Retina (tissue), 1 donor: ENCODE data around the gene BTG2.

Source experiments
- DNase-seq: peaks from one replicate; pipeline ENCODE4 v3.0.0-alpha.2; 2016

Gene BTG2

DNA sequence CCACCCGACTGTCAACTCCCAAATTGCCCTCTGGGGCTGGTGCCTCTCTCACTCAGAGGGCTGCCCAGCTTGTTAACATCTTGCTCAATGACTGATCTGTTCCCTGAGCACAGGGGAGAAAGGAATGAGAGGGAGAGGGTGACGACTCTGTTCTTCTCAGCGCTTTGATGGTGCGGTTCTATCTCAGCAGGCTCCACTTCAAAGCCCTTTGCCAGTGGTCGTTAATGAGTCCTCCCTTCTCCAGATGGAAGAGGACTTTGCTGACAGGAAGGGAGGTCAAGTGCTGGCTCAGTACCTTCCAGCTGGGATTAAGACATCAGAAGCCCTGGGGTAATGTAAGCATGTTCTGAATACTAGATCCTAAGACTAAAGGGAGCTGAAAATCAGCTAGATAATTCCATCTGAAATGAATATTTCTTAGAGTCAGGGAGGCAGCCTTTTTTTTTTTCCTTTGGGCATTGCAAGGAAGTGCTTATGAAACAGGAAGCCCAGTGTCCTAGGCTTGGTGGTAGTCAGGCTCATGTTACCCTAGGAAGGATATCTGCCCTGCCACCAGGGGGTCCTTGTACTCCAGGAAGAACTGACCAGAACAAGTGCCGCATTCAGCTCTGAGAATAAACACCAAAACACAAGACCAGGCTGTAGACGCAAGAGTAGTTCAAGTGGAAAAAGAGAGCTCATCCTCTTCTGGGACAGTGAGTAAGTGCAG lies 40.9 kb downstream of the BTG2 start:
- DNase-seq, result no peak

GRCh38 chr1:203346769-203347102 lies 41.4 kb downstream of the BTG2 start:
- DNase-seq, result no peak

- no peak for DNase-seq
Measured at GRCh38 chr1:203349166-203349565, 43.8 kb downstream of the BTG2 start.

GRCh38 chr1:203349773-203350524 lies 44.6 kb downstream of the BTG2 start:
- DNase-seq, result no peak

GRCh38 chr1:203351037-203351625 lies 45.8 kb downstream of the BTG2 start, which contains the start of gene FMOD:
FMOD (minus strand) TSS chr1:203351122; CDS start chr1:203348270, 2,852 bp downstream.
- no peak for DNase-seq

- DNase-seq, result no peak
Measured at GRCh38 chr1:203353486-203353885, 48.2 kb downstream of the BTG2 start.

- no peak for DNase-seq
Measured at GRCh38 chr1:203354246-203354645, 48.9 kb downstream of the BTG2 start.

DNA sequence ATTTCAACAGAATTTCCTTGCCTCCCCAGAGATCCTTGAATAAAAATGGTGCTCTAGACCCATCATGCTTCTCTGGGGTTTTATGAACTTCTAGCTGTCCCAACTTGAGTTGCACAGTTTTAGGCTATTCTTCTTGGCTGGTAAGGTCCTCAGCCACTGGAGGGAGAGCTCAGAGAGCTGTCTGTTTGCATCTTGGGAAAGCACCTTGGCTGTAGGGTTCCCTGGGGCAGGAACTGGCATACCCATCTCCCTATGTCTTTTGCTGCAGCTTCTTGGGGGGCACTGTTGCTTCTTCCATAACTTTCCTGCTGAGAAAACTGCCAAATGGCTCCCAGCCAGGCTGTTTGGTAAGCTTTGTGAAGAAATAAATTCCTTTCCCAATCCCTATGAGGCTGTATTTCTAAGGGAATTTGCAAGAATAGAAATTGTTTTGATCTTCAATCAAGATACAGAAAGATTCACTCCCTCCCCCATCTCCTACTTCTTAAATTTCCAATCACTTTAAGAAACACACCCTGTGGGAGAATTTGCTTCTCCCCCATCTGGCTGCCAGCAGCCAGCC lies 53.8 kb downstream of the BTG2 start:
- no peak for DNase-seq
